ENCODE measurements around the gene GNAS-AS1.
A peak's percentile ranks its signal among the peaks of the same experiment; 100 is the strongest.

The GNAS-AS1 gene

GRCh38 chr20:58850693-58851174 is at the start of gene GNAS-AS1:
Gene GNAS-AS1 (minus strand): TSS chr20:58850902.
- DNase-seq = peak; percentile 80 to 88

- no peak for DNase-seq
Observed at GRCh38 chr20:58900397-58900796, 49.7 kb upstream of the GNAS-AS1 start.

- DNase-seq = no peak
Observed at GRCh38 chr20:58899512-58899911, 48.8 kb upstream of the GNAS-AS1 start.

DNA sequence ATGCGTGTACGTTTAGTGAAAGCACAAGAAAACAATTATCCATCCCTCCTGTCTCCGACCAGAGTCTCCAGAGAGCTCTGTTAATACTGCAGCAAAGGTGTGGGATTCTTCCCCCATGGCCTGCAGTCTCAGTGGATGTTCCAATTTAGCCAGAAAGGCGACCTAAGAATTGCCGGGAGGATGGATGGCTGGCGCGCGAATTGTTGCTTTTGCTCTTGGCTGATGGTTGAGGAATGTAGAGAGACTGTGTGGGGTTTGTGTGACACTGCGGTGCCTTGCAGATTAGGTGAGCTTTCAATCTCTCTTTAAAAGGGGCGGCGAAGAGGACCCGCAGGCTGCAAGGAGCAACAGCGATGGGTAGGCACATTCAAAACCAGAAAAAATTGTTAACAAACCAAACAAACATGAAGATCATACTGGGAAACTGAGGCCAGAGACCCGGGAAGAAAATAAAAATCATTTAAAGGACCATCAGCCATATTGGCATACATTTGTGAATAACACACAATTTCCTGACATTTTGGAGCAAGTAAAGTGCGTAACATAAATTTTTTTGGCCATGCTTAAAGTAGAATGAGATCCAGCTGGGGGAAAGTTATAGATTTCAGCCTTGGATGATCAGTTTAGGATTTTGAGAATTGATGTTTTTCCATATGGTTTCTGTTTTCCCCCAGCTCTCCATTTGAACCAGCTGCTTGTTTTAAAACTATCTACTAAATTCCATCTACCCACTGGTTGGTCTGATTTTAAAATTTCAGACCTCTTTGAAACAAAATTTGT is 48.1 kb upstream of the GNAS-AS1 start:
- DNase-seq = no peak

DNA sequence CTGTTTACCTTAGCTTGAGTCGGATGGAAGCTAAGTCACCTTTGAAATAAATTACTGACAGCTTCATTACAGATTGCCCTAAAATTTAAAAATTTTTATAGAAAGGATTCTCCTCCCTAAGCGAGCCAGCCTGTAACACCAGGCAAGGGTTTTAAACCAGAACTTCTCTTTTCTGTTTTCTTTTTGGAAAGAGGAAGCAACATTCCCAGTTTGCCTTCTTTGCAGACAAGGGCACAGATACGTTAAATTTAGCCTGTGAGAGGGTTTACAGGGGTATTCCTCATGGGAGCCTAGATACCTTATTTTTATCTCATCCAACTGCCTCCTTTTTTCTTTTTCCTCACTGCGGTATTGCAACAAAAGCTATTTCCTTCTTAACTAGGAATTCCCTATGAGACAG is 46.8 kb upstream of the GNAS-AS1 start:
- no peak for DNase-seq

GRCh38 chr20:58896820-58897219 is 46.1 kb upstream of the GNAS-AS1 start:
- no peak for DNase-seq

GRCh38 chr20:58895448-58896180 is 44.9 kb upstream of the GNAS-AS1 start:
- DNase-seq = no peak

DNA sequence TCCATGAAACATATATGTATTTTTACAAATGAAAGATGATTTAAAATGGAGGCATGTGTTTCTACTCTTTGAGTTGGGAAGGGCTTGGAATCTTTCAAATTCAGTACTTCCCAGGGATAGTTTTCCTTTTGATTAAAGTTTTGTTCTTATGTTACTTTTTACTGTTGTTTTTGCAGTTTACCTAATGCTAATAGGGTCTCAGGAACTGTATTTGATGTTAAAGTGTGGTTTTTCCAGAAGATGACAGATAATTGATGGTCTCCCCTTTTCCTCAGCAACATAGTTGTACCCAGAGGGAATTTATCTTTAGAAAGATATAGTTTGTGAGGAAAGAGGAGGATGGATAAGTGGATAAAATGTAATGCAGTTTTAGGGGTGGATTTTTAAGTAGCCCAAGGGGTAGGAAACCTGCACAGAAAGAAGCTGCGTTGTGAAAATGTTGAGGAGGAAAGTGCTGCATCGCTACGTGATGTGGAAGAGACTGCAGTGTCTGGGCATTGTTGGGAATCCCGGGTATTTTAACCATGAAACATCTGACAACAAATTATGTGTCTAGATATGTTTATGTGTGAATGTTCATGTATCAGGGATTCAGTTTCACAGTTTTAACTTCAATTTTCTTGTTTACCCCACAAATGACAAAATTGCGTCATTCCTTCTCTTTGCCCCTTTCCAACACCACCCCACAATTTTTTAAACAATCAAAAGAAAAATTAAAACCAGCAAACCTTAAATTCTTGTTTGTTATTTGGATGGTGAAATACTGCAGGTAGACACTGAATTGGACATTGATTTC is 44.1 kb upstream of the GNAS-AS1 start:
- no peak for DNase-seq

GRCh38 chr20:58893355-58894120 is 42.8 kb upstream of the GNAS-AS1 start:
- DNase-seq = peak in 1 of 2 experiments; percentile 17

- peak in 1 of 2 experiments; percentile 53 for DNase-seq
Observed at GRCh38 chr20:58892932-58893224, 42.2 kb upstream of the GNAS-AS1 start.

DNA sequence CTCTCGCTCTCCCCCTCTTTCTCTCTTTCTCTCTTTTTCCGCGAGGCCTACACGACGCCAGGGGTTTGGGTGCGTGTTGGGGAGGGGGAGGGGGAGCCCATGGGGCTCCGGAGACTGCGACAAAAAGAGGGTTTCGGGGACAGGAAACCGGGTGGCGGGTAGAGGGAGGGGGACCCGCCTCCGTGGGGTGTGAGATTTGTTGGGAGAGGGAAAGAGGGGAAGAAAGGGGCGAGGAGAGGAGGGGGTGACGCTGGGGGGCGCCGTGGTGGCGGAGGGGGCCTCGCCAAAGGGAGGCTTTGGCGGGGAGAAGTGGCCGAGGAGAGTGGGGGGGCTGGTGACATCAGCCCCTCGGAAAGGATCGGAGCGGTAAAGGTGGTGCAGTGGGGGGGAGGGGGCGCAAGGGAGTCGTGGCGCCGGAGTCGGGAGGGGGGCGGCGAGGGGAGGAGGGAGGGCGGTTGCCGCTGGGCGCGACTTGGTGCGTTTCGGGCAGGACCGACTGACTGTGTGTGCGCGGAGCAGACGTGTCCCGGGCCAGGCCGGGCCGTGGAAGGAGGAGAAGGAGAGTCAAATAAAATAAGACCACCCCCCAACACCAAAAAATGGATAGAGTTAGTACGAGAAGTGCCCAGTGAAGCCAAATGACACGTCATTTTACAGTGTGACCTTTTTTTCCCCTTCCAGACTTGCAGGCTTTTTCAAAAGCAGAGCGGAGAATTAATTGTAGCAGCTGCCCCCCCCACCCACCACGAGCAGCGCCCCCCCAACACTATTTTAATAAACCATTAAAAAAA is 41.6 kb upstream of the GNAS-AS1 start:
- DNase-seq = peak; percentile 70 to 81

DNA sequence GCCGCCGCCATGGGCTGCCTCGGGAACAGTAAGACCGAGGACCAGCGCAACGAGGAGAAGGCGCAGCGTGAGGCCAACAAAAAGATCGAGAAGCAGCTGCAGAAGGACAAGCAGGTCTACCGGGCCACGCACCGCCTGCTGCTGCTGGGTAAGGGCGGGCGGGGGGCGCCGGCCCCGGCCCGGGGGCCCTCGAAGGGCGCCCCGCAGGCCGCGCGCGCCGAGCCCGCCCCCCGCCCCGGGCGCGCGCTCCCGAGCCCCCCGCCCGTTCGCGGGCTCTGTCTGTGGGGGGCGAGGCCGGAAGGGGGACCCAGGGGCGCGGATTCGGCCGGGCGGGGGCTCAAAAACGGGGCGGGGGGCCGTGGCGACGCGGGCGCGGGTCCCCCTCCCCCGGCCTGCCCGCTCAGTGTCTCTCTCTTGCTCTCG is 41.0 kb upstream of the GNAS-AS1 start:
- peak in 1 of 2 experiments; percentile 64 for DNase-seq

DNA sequence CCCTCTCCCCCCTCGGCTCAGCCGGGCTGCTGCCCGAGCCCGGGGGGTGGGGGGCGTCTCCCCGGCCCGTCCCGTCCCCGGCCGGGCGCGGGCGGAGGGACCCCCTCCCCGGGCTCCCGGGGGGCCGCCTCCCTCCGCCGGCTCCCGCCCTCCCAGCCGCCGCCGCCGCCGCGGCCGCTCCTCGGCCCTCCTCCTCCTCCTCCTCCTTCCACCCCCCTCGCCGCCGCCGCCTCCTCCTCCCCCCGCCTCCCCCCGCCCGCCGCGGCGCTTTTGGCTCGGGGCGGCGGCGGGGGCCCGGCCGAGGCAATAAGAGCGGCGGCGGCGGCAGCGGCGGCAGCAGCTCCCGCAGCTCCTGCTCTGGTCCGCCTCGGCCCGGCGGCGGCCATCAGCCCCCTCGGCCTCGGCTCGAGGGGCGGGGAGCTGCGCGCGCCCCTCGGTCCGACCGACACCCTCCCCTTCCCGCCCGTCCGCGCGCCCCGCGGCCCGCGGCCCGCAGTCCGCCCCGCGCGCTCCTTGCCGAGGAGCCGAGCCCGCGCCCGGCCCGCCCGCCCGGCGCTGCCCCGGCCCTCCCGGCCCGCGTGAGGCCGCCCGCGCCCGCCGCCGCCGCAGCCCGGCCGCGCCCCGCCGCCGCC is 40.5 kb upstream of the GNAS-AS1 start:
- peak; percentile 45 to 81 for DNase-seq

DNA sequence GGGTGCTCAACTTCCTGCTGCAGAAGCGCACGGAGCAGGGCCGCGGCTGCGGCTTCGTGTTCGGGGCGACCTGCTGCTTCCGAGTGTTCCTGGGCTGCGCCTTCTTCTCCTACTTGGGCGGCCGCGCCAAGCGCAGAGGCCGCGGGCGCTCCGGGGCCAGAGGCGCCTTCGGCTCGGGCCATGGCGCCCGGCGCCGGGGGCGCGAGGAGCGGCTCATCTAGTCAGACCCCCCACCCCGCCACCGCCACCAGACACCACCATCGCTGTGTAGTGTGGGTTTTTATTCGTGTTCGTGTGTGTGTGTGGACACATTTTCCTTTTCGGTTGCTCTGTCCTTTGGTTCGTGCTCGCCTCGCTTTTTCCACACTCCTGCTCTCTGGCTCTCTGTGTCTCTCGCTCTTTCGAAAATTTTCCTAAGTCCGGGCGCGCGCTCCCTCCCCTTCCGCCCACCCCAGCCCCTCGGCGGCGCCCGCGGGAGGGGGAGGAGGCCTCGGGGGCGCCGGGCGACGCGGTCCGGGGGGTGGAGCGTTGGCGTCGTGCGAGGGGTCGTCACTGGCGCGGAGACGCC is 39.9 kb upstream of the GNAS-AS1 start:
- peak in 1 of 2 experiments; percentile 81 for DNase-seq

- DNase-seq = no peak
Observed at GRCh38 chr20:58889798-58890517, 39.3 kb upstream of the GNAS-AS1 start.

DNA sequence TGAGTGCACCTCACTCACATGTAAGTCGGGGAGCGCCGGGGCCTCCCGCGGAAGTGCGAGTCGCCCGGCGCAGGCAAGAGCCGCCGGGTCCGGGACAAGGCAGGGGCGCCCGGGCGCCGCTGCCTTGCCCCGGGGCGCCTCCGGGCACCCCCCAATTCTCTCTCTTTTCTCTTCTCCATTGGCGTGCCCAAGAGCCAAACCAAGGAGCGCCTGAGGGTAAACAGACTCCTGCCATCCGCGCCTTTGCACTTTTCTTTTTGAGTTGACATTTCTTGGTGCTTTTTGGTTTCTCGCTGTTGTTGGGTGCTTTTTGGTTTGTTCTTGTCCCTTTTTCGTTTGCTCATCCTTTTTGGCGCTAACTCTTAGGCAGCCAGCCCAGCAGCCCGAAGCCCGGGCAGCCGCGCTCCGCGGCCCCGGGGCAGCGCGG is 38.6 kb upstream of the GNAS-AS1 start:
- no peak for DNase-seq

GRCh38 chr20:58888521-58889333 is 38.0 kb upstream of the GNAS-AS1 start:
- DNase-seq = peak; percentile 31 to 81

- no peak for DNase-seq
Observed at GRCh38 chr20:58888103-58888502, 37.4 kb upstream of the GNAS-AS1 start.

GRCh38 chr20:58886546-58886945 is 35.8 kb upstream of the GNAS-AS1 start:
- no peak for DNase-seq
